NCI-H510A treated with DMSO at 0.1 percent for 48 hours (cell line): ENCODE measurements around the gene ITGB3.

ENCODE experiments used
- DNase-seq: peaks from one replicate; lab custom pipeline; 2025; lab: John Stamatoyannopoulos, UW

The ITGB3 gene

DNA sequence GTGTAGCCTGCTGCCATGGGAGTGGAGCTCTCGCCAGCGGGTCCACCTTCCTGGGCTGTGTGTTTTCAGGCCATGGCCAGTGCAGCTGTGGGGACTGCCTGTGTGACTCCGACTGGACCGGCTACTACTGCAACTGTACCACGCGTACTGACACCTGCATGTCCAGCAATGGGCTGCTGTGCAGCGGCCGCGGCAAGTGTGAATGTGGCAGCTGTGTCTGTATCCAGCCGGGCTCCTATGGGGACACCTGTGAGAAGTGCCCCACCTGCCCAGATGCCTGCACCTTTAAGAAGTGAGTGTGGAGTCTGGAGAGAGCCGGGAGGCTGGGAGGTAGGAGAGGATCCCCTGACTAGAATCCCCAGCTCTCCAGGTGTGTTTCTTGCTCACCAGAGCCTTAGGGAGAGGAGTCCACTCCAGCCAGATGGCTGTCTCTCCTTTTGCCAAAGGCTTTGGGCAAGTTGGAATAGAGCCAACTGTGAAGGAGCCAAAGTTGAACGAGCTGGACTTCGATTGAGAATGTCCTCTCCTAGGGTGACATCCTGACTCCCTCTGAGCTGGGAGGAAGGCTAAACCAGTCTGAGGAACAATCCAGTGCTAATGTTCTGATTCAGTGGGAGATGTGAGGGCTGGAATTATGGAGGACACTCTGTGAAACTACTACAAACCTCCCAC, 45.7 kb downstream of the ITGB3 start:
- DNase-seq, result no peak

DNA sequence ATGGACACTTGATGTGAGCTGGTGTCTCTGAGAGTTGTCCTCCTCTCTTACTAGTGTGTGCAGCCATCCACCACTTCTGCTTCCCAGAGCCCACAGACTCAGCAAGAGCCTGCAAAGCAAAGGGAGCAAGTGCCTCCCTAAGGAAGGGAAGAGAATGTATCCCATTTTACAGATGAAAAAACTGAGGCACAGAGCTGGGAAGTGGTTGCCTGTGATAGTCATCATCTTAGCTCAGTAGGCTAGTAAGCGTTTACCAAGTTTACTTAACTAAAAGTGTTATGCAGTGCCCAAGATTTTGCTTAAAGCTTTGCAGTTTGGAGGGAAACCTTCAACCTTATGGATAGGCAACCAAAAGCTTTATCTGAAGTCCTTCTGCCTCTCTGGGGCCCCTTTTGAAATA, 47.1 kb downstream of the ITGB3 start:
- DNase-seq, result no peak

DNA sequence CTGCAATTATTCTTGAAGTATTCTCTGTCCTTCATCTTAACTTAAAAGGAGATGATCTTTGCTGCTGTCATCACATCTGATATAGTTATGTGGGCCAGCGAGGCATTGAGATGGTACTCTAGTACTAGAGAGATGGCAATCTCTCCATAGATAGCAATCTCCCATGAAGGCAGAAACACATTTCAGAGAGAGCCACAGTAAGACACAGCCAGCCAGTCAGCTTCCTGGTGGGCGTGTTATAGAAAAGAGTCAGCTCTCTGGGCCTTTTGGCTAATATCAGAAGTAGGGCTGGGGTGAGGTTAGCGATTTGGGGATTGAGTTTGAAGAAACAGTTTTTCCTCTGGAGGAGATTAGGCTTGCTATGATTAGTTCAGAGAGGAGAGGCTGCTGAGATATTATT, 47.5 kb downstream of the ITGB3 start:
- no peak for DNase-seq

DNA sequence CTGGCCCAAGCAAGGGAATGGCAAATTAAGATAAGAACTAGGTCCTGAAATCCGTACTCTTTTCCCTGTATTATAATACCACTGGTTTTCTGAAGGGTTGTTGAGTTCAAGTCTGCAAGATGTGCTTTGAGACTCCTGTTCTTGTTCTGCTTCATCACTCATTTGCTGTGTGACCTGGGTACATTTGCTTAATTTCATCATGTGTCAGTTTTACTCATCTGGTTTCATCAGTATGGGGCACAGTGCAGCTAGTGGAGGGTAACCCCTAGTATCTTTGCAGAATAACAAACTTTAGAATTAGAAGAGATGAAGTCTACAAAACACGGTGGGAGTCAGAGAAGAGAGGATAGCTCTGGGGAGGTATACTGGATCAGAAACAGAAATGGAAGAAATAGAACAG, 48.2 kb downstream of the ITGB3 start:
- no peak for DNase-seq

DNA sequence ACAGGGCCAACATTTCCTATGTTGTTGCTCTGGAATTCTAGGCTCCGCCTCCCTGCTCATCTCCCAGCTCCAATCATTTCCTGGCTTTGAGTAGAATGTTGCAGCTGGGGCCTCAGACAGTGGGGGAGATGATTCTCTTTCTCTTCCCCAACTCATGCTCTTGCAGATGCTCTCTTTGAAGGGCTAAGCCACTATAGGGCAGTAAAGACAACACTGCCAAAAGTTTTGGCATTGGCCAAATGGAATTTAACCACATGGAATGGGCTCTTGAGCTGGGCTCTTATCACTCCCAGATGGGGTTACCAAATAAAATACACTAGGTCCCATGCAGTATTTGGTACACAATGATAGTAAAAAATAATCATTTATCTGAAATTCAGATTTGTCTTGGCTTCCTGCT, 50.6 kb downstream of the ITGB3 start:
- DNase-seq, result no peak

DNA sequence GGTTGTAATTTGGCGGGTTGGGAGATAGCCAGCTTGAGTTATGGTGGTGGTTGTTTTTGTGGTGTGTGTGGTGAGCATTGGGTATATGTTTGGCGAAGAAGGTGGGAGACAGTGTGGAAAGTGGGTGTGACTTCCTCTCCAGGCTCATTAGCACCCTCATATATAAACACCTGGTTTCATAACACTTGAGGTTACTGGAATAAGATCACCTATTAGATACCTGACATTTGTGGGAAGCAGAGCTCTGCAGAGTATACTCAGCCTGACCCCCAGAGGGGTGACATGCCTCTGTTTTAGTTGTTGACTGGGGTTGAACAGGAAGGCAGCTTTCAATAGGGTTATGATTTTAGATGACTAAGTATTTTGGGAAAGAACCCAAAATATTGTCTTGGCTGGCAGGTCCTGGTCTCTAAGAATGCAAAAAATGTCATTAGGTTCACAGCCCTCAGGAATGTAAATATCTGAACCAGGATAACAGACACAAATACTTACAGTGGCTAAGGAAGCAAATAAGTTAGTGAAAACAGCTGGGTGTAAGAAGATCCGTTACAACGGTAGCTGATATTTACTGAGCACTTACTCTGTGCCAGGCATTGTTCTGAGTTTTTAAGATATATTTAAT, 51.8 kb downstream of the ITGB3 start:
- no peak for DNase-seq

DNA sequence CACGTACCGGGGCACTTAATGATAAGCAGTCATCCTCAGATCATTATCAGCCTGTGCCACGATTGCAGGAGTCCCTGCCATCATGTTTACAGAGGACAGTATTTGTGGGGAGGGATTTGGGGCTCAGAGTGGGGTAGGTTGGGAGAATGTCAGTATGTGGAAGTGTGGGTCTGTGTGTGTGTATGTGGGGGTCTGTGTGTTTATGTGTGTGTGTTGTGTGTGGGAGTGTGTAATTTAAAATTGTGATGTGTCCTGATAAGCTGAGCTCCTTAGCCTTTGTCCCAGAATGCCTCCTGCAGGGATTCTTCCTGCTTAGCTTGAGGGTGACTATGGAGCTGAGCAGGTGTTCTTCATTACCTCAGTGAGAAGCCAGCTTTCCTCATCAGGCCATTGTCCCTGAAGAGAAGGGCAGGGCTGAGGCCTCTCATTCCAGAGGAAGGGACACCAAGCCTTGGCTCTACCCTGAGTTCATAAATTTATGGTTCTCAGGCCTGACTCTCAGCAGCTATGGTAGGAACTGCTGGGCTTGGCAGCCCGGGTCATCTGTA, 56.6 kb downstream of the ITGB3 start:
- DNase-seq, result no peak

DNA sequence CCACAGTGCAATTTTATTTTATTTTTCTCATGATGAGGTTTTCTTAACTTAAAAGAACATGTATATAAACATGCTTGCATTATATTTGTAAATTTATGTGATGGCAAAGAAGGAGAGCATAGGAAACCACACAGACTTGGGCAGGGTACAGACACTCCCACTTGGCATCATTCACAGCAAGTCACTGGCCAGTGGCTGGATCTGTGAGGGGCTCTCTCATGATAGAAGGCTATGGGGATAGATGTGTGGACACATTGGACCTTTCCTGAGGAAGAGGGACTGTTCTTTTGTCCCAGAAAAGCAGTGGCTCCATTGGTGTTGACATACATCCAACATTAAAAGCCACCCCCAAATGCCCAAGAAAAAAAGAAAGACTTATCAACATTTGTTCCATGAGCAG, 57.8 kb downstream of the ITGB3 start:
- no peak for DNase-seq

DNA sequence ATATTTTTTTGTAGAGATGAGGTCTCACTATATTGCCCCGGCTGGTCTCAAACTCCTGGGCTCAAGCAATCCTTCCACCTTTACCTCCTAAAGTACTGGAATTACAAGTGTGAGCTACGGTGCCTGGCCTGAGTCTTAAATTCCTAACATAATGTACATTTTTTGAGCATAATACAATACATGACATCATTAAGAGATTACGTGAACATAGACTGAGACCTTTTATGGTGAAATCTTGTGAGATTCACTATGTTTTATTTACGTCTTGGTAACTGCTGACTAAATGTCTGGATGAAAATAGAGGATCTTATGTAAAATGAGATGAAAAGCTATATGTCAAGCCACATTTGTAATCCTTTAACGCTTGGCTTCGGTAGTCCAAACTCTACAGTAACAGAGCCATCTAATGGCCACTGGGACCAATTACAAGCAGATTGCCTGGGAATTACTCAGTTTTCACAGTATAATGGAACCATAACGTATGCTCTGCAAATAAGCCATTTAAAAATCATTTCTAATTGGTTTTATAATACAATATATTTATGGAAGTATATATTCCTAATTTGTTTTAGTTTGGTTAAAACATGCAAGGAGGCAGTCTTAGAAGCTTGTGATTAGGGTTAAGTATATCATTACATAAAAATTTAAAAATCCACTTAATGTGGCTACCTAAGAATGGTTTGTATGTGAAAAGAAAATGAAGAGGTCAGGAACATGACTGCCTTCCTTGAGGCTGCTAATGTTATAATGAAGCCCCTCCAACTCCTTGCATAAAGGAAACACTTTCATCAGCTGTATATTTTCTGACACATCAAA, 62.0 kb downstream of the ITGB3 start:
- peak; percentile 83 for DNase-seq

DNA sequence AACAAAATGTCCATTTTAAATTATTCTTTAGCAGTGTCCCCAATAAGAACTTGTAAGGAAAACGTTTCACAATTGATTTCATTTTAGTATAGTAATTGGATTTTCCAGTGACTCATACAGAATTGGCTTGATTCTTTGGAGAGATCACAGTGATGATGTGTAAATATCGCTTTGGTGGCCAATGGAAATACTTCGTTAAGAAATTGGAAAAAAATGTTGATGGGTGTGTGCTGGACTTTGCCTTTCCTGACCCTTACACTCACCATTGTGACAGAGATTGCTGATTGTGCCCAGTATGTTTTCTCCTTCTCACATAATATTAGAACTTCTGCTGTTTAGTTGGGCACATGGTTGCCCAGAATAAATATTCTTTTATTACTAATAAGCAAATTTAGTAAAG, 62.7 kb downstream of the ITGB3 start:
- DNase-seq, result no peak

DNA sequence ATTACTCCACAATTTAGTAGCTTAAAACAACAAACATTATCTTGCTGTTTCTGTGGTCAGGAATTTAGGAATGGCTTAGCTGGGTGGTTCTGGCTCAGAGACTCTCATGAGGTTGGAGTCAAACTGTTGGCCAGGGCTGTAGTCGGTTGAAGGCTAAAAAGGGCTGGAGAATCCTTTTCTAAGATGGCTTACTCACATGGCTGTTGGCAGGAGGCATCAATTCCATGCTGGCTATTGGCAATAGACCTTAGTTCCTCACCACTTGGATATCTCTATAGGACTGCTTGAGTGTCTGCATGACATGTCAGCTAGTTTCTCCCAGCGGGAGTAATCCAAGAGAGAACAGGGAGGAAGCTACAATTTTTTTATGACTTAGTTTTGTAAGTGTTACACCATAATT, 63.5 kb downstream of the ITGB3 start:
- no peak for DNase-seq

DNA sequence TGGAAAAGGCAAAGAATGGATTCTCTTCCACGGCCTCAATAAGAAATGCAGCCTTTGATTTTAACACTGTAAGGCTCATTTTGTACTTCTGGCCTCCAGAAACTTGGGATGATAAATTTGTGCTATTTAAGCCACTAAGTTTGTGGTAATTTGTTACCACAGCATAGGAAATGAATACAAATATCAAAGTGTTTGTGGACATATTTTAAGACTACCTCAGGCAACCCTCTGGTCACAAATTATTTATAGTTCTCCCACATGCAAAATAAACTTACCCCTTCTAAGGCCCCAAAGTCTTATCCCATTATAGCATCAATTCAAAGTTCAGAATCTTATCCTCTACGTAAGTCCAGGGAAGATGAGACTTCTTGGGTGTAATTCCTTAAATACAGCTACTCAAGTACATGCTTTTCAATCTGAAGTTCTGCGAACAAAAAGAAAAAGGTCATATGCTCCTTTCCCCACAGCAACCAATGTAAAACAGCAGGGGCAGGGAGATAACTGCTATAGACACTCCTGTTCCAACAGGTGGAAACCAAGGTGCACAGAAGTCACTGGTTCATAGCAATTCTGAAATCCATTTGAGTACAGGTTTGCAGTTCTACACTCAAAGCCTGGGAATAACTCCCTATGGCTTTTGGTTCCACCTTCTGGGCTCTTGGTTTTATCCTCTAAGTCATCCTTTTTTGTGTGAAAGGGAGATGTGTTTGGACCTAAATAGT, 64.7 kb downstream of the ITGB3 start:
- DNase-seq, result no peak

DNA sequence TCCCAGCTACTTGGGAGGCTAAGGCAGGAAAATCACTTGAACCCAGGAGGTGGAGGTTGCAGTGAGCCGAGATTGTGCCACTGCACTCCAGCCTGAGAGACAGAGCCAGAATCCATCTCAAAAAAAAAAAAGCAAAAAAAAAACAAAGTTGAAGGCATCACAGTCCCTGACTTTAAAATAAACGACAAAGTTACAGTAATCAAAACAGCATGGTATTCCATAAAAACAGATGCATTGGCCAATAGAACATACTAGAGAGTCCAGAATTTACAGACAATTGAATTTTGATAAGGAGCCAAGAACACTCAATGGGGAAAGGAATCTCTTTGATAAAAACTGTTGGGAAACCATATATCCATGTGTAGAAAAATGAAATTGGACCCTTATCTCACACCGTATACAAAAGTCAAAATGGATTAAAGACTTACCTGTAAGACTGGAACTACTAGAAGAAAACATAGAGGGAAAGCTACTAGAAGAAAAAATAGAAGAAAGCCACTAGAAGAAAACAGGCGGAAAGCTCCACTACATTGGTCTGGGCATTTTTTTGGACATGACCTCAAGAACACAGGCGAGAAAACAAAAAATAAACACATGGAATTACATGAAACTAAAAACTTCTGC, 67.4 kb downstream of the ITGB3 start:
- no peak for DNase-seq

DNA sequence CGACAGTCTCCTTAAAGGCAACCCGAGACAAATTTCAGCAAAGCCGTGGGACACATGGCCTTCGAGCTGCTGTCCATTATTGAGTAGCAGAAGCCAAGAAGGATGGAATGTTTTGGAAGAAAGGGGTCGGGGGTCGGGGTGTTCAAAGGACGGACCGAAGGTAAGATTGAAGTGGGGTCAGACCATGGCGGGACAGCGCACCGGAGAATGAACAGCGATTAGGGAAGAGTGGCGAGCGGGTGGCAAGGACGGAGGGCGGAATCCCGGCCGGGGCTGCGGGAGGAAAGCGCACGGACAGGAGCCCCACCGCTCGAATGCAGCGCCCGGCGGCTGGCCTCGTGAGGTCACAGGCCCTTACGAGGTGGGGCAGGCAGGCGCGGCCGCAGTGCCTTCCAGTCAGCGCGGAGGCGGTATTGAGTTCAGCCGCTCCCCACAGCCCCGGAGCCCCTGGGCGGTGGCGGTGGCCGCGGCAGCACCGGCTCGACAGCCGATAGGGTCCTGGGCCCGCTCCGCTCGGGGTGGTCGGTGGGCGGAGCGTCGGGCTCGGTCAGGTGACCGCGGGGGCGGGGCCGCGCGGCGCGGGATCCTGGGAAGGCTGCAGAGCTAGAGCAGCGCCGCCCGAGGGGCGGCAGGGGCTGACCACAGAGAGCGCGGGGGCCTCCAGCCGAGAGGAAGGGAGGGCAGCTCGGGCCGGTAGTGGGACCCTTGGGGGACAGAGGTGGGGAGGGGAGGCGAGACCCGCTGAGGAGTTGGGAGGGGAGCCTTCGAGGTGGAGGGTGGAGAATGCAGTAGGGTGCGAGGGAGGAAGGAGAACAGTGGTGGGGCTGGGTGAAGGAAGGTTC, 70.0 kb downstream of the ITGB3 start, which contains the start of gene EFCAB13:
TSS of gene EFCAB13 (plus strand) at position 574 of the 842 bp plus-strand sequence. CDS start 4,399 bp downstream, outside the sequence.
- DNase-seq, result peak; percentile 92

DNA sequence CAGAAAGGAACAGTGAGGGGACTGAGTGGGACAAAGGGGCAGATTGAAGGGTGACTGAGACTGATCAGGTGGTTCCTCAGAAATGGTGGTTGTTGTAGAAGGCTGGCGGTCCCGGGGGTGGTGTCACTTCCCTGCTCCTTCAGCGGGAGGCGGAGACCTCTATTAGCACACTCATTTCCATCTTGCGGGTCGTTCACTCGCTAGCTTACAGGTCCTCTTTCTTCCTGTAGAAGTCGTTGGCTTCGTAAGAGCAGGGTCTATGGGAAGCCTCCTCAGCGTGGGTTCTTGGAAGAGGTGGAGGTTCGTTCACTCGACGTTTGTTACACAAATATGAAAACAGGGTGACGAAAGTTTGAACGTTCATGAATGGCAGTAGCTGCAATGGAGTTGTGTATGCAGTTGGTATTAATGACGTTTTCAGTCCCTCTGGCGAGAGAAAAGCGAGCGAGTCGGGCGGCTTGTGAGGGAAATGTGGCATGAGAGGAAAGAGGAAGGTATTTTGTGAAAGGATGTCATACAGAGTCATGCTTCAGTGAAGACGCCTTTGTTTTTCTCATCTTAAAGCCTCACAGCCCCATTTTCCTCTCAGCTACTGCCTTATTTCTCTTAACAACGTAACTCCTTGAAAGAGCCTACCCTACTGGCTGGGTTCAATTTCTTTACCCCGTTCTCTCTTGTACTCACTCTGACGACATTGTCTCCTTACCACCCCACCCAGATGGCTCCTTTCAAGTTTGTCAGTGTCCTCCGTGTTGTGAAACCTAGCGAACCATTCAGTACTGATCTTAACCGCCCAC, 70.8 kb downstream of the ITGB3 start:
- DNase-seq, result peak; percentile 77

DNA sequence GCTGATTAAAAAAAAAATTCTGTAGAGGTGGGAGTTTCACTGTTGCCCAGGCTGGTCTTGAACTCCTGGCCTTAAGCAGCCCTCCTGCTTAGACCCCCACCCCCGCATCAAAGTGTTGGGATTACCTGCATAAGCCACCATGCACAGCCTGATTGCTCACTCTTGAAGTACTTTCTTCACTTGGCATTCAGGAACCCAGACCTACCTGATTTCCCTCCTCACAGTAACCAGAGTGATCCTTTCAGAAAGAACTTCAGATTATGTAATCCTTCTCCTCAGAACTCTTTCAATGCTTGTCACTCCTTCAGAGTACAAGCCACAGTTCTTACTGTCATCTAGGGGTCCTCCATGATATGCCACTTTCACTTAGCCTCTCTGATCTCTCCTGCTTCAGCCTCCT, 71.5 kb downstream of the ITGB3 start:
- DNase-seq, result no peak

DNA sequence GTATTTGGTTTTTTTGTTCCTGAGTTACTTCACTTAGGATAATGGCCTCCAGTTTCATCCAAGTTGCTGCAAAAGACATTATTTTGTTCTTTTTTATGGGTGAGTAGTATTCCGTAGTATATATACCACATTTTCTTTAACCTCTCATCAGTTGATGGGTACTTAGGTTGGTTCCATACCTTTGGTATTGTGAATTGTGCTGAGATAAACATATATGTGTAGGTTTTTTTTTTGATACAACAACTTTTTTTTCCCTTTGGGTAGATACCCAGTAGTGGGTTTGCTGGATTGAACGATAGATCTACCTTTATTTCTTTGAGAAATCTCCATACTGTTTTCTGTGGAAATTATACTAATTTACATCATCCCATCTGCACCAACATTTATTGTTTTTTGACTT, 76.9 kb downstream of the ITGB3 start:
- no peak for DNase-seq

DNA sequence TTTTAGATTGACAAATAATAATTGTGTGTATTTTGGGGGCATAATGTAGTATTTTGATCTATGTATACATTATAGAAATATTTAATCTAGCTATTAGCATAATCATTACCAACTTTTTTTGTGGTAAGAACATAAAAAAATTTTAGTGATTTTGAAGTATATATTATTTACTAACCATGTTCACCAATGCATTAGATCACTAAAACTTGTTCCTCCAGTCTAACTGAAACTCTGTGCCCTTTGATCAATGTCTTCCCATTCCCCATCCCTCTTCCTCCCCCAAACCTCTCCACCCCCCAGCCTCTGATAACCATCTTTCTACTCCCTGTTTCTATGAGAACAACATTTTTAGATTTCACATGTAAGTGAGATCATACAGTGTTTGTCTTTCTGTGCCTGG, 78.7 kb downstream of the ITGB3 start:
- DNase-seq, result no peak

DNA sequence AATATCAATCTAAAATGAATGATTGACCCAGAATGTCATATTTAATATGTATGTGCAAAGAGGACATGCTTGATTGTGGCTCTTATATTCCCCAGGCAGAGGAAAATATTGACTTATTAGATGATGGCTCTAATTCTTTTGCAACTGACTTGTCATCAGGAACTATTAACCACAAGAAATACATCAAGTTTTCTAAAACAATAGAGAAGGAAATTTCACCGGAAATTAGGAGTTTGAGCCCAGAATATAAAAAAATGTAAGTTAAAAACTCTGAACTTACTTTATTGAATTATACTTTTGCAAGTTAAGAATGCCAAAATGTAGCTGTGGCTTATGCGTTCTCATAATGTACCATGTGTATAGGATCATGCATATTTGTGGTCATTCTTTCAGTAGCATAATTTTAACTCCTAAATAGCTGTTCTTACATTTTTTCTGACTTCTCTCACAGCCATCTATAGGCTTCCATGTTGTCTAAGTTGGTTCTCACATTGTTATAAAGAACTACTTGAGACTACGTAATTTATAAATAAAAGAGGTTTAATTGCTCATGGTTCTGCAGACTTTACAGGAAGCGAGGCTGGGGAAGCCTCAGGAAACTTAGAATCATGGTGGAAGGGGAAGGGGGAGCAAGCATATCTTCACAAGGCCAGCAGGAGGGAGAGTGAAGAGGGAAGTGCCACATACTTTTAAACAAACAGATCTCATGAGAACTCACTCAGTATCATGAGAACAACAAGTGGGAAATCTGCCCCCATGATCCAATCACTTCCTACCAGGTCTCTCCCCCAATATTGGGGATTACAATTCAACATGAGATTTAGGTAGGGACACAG, 81.7 kb downstream of the ITGB3 start:
- no peak for DNase-seq
